HepG2 (cell line): ENCODE results near the gene THSD8. TPM values are rescaled to one million over a fixed set of nuclear protein-coding genes. Genes with fewer than 3 reads are reported as not detected.

Source experiments
- ELK4 ChIP-seq: sonication (generic); formaldehyde crosslinking; IDR thresholded peaks from 2 replicates; pipeline ENCODE4 v1.9.0; 2021; ENCODE audit warnings: missing genetic modification reagents, borderline replicate concordance
- GLMP ChIP-seq: sonication (generic); formaldehyde crosslinking; IDR thresholded peaks from 2 replicates; pipeline ENCODE4 v1.9.0; 2021; ENCODE audit warnings: missing genetic modification reagents, mild to moderate bottlenecking, borderline replicate concordance
- KDM6A ChIP-seq: IDR thresholded peaks from 2 replicates; pipeline ENCODE4 v1.6.1; 2016; ENCODE audit warnings: low read depth
- MNT ChIP-seq: fragments of 450-650 bp; IDR thresholded peaks from 2 replicates; pipeline ENCODE4 v1.6.1; 2016
- ZBTB33 ChIP-seq: sonication (generic); formaldehyde crosslinking; IDR thresholded peaks from 2 replicates; pipeline ENCODE4 v1.4.0; 2020; ENCODE audit warnings: missing genetic modification reagents
- ZC3H13 ChIP-seq: sonication (generic); formaldehyde crosslinking; IDR thresholded peaks from 2 replicates; pipeline ENCODE4 v1.8.1; 2023; ENCODE audit warnings: mild to moderate bottlenecking, missing genetic modification reagents, moderate library complexity
- ZNF121 ChIP-seq: sonication (generic); formaldehyde crosslinking; IDR thresholded peaks from 2 replicates; pipeline ENCODE4 v1.5.0; 2020; ENCODE audit warnings: mild to moderate bottlenecking, missing genetic modification reagents
- ZNF232 ChIP-seq: sonication (generic); formaldehyde crosslinking; IDR thresholded peaks from 2 replicates; pipeline ENCODE4 v1.4.0; 2020; ENCODE audit warnings: missing genetic modification reagents, borderline replicate concordance
- ZNF546 ChIP-seq: sonication (generic); formaldehyde crosslinking; conservative IDR thresholded peaks from 2 replicates; pipeline ENCODE4 v1.8.1; 2023; ENCODE audit warnings: mild to moderate bottlenecking, missing genetic modification reagents
- polyA plus RNA-seq, 8 experiments: library from polyadenylated mRNA; depleted of rRNA in 3 of 8; stranded (reverse) in 7 of 8; unstranded in 1 of 8; fragments of >200 nt; fragmentation: Illumina TruSeq in 4 of 8; extraction: Trizol in 4 of 8; gene quantifications; 2 replicates each; pipeline versions ENCODE4 v1.2.1 to v1.2.3, GENCODE V29; 2011 to 2016; ENCODE audit warnings: low read depth in 4 of 8, missing spikeins in 1 of 8, mixed read lengths in 1 of 8; ENCODE audit not compliant: insufficient read depth in 1 of 8
- total RNA-seq, 5 experiments: library from RNA; depleted of rRNA; stranded (reverse); fragments of >200 nt; fragmentation: Illumina TruSeq; extraction: Trizol; gene quantifications; 2 replicates each; pipeline ENCODE4 v1.2.3, GENCODE V29; 2016; ENCODE audit warnings: low read depth in 1 of 5
- TF ChIP-seq, protein P1 (sequence below): fragments of 450-650 bp; IDR thresholded peaks from 2 replicates; pipeline ENCODE4 v1.6.1; 2017; ENCODE audit warnings: mild to moderate bottlenecking
- TF ChIP-seq, protein P2 (sequence below): sonication (generic); formaldehyde crosslinking; IDR thresholded peaks from 2 replicates; pipeline ENCODE4 v1.8.0; 2022; ENCODE audit warnings: missing genetic modification reagents, low read depth, mild to moderate bottlenecking, borderline replicate concordance
- TF ChIP-seq, protein P3 (sequence below): sonication (generic); formaldehyde crosslinking; IDR thresholded peaks from 2 replicates; pipeline ENCODE4 v1.5.1; 2020; ENCODE audit warnings: missing genetic modification reagents, mild to moderate bottlenecking, borderline replicate concordance

THSD8 gene
- total and polyA plus RNA-seq, 2 of the 13 experiments (the other 11 are each of a cell fraction or from before 2014, with no cell fraction given): 4.8 to 14.9 TPM

GRCh38 chr19:12789904-12790619, 11.8 kb upstream of the THSD8 start (continued):
- TF ChIP-seq ZC3H13 (CRISPR knock-in tag) (peak; percentile 33; the same call in 1 of the 2 replicates), GLMP (CRISPR knock-in tag) (no peak), KDM6A (CRISPR knock-in tag) (no peak), ZNF121 (CRISPR knock-in tag) (no peak), ZBTB33 (CRISPR knock-in tag) (no peak; the same call in 1 of the 2 replicates), ZNF232 (no peak), ELK4 (CRISPR knock-in tag) (peak; percentile 89; the same call in 1 of the 2 replicates), MNT (no peak), ZNF546 (CRISPR knock-in tag) (no peak)
- TF ChIP-seq, protein P1, sequence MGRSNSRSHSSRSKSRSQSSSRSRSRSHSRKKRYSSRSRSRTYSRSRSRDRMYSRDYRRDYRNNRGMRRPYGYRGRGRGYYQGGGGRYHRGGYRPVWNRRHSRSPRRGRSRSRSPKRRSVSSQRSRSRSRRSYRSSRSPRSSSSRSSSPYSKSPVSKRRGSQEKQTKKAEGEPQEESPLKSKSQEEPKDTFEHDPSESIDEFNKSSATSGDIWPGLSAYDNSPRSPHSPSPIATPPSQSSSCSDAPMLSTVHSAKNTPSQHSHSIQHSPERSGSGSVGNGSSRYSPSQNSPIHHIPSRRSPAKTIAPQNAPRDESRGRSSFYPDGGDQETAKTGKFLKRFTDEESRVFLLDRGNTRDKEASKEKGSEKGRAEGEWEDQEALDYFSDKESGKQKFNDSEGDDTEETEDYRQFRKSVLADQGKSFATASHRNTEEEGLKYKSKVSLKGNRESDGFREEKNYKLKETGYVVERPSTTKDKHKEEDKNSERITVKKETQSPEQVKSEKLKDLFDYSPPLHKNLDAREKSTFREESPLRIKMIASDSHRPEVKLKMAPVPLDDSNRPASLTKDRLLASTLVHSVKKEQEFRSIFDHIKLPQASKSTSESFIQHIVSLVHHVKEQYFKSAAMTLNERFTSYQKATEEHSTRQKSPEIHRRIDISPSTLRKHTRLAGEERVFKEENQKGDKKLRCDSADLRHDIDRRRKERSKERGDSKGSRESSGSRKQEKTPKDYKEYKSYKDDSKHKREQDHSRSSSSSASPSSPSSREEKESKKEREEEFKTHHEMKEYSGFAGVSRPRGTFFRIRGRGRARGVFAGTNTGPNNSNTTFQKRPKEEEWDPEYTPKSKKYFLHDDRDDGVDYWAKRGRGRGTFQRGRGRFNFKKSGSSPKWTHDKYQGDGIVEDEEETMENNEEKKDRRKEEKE: no peak
- TF ChIP-seq, protein P2, sequence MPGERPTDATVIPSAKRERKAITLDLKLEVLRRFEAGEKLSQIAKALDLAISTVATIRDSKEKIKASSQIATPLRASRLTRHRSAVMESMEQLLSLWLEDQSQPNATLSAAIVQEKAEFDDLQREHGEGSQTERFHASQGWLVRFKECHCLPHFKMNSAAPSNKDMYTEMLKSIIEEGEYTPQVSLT (CRISPR knock-in tag): no peak
- TF ChIP-seq, protein P3, sequence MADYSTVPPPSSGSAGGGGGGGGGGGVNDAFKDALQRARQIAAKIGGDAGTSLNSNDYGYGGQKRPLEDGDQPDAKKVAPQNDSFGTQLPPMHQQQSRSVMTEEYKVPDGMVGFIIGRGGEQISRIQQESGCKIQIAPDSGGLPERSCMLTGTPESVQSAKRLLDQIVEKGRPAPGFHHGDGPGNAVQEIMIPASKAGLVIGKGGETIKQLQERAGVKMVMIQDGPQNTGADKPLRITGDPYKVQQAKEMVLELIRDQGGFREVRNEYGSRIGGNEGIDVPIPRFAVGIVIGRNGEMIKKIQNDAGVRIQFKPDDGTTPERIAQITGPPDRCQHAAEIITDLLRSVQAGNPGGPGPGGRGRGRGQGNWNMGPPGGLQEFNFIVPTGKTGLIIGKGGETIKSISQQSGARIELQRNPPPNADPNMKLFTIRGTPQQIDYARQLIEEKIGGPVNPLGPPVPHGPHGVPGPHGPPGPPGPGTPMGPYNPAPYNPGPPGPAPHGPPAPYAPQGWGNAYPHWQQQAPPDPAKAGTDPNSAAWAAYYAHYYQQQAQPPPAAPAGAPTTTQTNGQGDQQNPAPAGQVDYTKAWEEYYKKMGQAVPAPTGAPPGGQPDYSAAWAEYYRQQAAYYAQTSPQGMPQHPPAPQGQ (CRISPR knock-in tag): no peak
